Endothelial cell (in vitro differentiated cells): ENCODE results near the gene ZNF366. TPM values are rescaled to one million over a fixed set of nuclear protein-coding genes. Genes with fewer than 3 reads are reported as not detected.
A peak's percentile ranks its signal among the peaks of the same experiment; 100 is the strongest.

Experiments used
- DNase-seq: peaks from one replicate; pipeline ENCODE4 v3.0.0; 2021; ENCODE audit warnings: low spot score
- H3K27ac Mint-ChIP-seq: one replicate; pipeline ENCODE4 v1.8.0; 2021; ENCODE audit warnings: mixed read lengths, inconsistent platforms; ENCODE audit not compliant: unreplicated experiment
- H3K27me3 Mint-ChIP-seq: one replicate; pipeline ENCODE4 v1.8.0; 2021; ENCODE audit warnings: mild to moderate bottlenecking, moderate library complexity, mixed read lengths, inconsistent platforms; ENCODE audit not compliant: unreplicated experiment
- H3K36me3 Mint-ChIP-seq: one replicate; pipeline ENCODE4 v1.8.0; 2021; ENCODE audit warnings: mild to moderate bottlenecking, low read depth, mixed read lengths, inconsistent platforms; ENCODE audit not compliant: unreplicated experiment
- H3K4me1 Mint-ChIP-seq: one replicate; pipeline ENCODE4 v1.8.0; 2021; ENCODE audit warnings: mild to moderate bottlenecking, mixed read lengths, inconsistent platforms; ENCODE audit not compliant: unreplicated experiment
- H3K4me3 Mint-ChIP-seq: one replicate; pipeline ENCODE4 v1.8.0; 2021; ENCODE audit warnings: mild to moderate bottlenecking, mixed read lengths, inconsistent platforms; ENCODE audit not compliant: unreplicated experiment
- H3K9me3 Mint-ChIP-seq: one replicate; pipeline ENCODE4 v1.8.0; 2021; ENCODE audit warnings: mixed read lengths, inconsistent platforms; ENCODE audit not compliant: unreplicated experiment
- long read RNA-seq: library from polyadenylated mRNA; unstranded; transcript quantifications from one replicate; pipeline ENCODE4 v2.0.0, GENCODE V29; 2020; ENCODE audit not compliant: unreplicated experiment
- total RNA-seq: library from RNA; stranded (reverse); fragmentation: NEBNext Ultra II Directional; extraction: Animal tissue kit (Norgen Biotek cat#: 25700); gene quantifications from one replicate; pipeline ENCODE4 v1.2.1, GENCODE V29; 2021; ENCODE audit not compliant: unreplicated experiment
- TF ChIP-seq, protein P1 (sequence below): fragments of 200-600 bp; sonication (generic); IDR thresholded peaks from one replicate; pipeline ENCODE4 v1.5.0; 2021; ENCODE audit warnings: antibody characterized with exemption; ENCODE audit not compliant: unreplicated experiment

ZNF366 gene, protein sequence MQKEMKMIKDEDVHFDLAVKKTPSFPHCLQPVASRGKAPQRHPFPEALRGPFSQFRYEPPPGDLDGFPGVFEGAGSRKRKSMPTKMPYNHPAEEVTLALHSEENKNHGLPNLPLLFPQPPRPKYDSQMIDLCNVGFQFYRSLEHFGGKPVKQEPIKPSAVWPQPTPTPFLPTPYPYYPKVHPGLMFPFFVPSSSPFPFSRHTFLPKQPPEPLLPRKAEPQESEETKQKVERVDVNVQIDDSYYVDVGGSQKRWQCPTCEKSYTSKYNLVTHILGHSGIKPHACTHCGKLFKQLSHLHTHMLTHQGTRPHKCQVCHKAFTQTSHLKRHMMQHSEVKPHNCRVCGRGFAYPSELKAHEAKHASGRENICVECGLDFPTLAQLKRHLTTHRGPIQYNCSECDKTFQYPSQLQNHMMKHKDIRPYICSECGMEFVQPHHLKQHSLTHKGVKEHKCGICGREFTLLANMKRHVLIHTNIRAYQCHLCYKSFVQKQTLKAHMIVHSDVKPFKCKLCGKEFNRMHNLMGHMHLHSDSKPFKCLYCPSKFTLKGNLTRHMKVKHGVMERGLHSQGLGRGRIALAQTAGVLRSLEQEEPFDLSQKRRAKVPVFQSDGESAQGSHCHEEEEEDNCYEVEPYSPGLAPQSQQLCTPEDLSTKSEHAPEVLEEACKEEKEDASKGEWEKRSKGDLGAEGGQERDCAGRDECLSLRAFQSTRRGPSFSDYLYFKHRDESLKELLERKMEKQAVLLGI
- total RNA-seq, result 23.3 TPM
- long read RNA-seq, partial matches to known transcripts, result 2 of 8 reads
- long read RNA-seq, other reads (novel, unspliced or antisense), result 2 of 8 reads

DNA sequence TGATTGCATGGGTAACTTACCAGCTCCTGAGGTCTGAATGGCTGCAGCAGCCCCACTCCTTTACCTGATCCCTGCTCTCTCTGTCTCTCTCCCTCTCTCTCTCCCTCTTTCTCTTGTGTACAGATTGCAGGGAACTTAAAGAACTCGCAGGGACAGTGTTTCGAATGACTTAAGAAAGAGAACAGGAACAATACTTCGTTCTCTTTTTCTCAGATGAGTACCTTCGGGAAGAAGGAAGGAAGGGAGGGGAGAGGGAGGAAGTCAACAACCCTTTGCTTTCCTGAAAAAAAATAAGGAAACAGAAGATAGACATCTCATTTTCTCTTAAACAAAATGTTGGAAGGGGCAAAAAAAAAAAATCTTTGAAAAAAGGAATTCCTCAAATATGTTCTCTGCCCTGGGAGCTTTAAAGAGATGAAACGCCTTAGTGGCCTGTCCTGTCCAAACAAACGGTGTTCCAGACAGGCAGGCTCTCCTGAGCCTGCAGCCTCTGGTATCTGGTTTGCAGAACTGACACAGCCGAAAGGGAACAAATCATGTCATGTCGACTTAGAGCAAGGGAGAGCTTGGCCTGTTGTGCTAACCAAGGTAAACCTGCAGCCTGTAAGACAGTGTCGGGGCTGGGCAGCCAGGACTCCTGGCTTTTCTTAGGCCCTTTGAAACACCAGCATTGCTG lies at the start of gene ZNF366:
ZNF366 (minus strand) TSS at position 180 of the 676 bp plus-strand sequence. CDS start 45,914 bp downstream, outside the sequence.
- Mint-ChIP-seq H3K4me1 (peaks cover 60% of the 10 kb centered on the region), H3K27ac (peak within 1 kb of the TSS; percentile 89), H3K36me3 (peaks cover 7% of the 10 kb centered on the region), H3K4me3 (peak within 1 kb of the TSS; percentile 88), H3K27me3 (peaks cover 3% of the 10 kb centered on the region), H3K9me3 (no peaks in the 10 kb centered on the region)
- DNase-seq, result peak; percentile 8
- TF ChIP-seq, protein P1, sequence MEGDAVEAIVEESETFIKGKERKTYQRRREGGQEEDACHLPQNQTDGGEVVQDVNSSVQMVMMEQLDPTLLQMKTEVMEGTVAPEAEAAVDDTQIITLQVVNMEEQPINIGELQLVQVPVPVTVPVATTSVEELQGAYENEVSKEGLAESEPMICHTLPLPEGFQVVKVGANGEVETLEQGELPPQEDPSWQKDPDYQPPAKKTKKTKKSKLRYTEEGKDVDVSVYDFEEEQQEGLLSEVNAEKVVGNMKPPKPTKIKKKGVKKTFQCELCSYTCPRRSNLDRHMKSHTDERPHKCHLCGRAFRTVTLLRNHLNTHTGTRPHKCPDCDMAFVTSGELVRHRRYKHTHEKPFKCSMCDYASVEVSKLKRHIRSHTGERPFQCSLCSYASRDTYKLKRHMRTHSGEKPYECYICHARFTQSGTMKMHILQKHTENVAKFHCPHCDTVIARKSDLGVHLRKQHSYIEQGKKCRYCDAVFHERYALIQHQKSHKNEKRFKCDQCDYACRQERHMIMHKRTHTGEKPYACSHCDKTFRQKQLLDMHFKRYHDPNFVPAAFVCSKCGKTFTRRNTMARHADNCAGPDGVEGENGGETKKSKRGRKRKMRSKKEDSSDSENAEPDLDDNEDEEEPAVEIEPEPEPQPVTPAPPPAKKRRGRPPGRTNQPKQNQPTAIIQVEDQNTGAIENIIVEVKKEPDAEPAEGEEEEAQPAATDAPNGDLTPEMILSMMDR, result no peak

DNA sequence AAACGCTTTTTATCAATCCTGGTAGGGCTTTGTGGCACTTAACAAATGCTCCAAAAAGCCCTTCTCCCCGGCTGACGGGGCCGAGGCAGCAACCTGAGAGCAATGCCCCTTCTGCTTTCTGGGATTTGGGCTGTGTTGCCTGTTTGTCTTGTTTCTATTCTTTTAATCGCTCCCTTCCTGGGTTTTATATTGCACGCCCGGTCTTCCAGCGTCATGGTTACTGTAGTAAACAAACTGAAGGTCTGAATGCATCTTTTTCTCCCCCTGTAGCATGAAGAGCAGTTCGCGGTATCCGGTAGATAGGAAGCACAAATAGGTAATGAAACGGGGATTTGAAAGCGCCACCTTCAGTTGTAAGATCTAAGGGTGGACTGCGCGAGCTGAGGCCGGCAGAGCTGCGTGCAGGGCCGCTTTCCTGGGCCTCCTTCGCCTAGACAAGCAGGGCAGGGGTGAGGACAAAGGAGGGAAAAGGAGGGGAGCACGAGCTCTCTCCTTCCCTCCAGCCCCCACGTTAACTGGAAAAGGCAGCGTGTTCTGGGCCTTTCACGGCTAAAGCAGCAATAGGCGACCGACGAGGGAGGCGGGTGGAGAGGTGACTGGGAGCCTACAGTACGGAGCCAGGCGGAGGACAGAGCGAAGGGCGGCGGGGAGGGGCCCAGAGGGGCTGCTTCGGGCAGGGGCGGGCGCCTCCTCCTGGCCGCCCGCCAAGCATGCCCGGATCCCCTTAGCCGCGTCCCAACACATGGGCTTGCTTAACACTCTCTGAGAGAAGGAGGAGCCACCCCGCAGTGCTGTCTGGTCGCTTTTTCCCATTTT lies 49.3 kb upstream of the ZNF366 start:
- Mint-ChIP-seq H3K9me3 (no peaks in the 10 kb centered on the region), H3K4me1 (peaks cover 61% of the 10 kb centered on the region), H3K4me3 (peak overlapping the region; percentile 61), H3K36me3 (peaks cover 3% of the 10 kb centered on the region), H3K27me3 (peaks cover 9% of the 10 kb centered on the region), H3K27ac (peak overlapping the region; percentile 92)
- TF ChIP-seq, protein P1, result peak; percentile 52
- DNase-seq, result peak; percentile 74

DNA sequence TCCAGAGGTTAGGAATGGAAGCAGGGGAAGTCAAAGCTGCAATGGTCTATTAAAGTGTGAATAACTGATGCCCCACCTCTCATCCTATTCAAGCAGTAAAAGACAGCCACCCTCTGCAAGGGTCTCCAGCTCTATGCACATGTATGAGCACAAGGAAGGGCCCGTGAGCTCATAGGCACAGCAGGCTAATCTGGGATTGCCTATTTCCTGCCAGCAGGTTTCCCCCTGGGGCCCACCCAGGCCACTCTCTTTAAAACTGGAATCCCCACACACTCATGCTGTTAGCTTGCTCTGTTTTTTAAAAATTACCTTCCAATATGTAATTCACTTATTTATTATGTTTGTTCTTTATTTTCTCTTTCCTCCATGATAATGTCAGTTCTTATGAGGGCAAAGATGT lies 48.7 kb upstream of the ZNF366 start:
- peaks cover 9% of the 10 kb centered on the region for H3K27me3 Mint-ChIP-seq
- TF ChIP-seq, protein P1, result no peak
- DNase-seq, result peak; percentile 36
- H3K36me3 Mint-ChIP-seq, result peaks cover 3% of the 10 kb centered on the region
- peak overlapping the region; percentile 61 for H3K4me3 Mint-ChIP-seq
- peaks cover 56% of the 10 kb centered on the region for H3K4me1 Mint-ChIP-seq
- H3K9me3 Mint-ChIP-seq, result no peaks in the 10 kb centered on the region
- H3K27ac Mint-ChIP-seq, result peak overlapping the region; percentile 92

DNA sequence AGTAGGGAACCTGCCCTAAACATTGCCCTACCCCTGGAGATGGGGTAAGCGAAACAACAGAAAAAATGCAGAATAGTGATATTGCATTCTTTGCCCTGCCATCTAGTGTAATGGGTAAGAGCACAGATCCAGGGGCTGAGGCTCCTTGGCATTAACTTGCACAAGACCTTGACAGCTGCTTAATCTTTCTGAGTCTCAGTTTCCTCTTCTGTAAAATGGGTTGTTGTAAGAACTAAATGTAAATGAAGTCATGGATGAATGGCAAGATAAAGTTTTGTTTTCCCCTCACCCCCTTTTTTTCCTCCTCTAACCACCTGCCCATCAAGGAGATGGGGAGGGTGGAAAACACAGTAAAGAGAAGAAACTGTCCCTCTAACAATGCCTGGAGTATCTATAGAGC lies 47.7 kb upstream of the ZNF366 start:
- TF ChIP-seq, protein P1, result no peak
- Mint-ChIP-seq H3K27ac (peak overlapping the region; percentile 25), H3K9me3 (no peaks in the 10 kb centered on the region), H3K27me3 (peaks cover 8% of the 10 kb centered on the region), H3K36me3 (peaks cover 3% of the 10 kb centered on the region), H3K4me1 (peaks cover 53% of the 10 kb centered on the region), H3K4me3 (no peak overlapping the region)
- DNase-seq, result no peak
